Fibroblast of villous mesenchyme (primary cell): ENCODE data around the gene GRIK4. TPM values are rescaled to one million over a fixed set of nuclear protein-coding genes. Genes with fewer than 3 reads are reported as not detected.
"Not testable (repeated sequence)": the region's sequence is repeated elsewhere in the genome, so short reads cannot be mapped to it uniquely, and the experiment has no call there.

ENCODE experiments used
- DNase-seq: peaks from one replicate; pipeline ENCODE4 v3.0.0-alpha.2; 2010; ENCODE audit warnings: low read depth
- H3K4me3 ChIP-seq: 2 replicates; pipeline ENCODE4 v1.5.1; 2011; ENCODE audit warnings: low read depth, mild to moderate bottlenecking, low read length
- CTCF ChIP-seq: IDR thresholded peaks from 2 replicates; pipeline ENCODE4 v1.5.1; 2012; ENCODE audit warnings: low read depth, mild to moderate bottlenecking, low read length; ENCODE audit not compliant: insufficient read depth
- total RNA-seq: library from RNA; depleted of rRNA; stranded (reverse); fragments of >200 nt; gene quantifications from 2 replicates; pipeline ENCODE4 v1.2.3, GENCODE V29; 2012

Gene GRIK4
- total RNA-seq, 1 donor, result under 0.01 TPM

GRCh38 chr11:121008551-121008950 is 497.0 kb downstream of the GRIK4 start:
- no peak for DNase-seq
- no peak for TF ChIP-seq CTCF
- H3K4me3 ChIP-seq, result no peak overlapping the region

- no peak for DNase-seq
- no peak overlapping the region for H3K4me3 ChIP-seq
- TF ChIP-seq CTCF, result no peak
These were observed 500.5 kb downstream of the GRIK4 start for GRCh38 chr11:121012091-121012490.

DNA sequence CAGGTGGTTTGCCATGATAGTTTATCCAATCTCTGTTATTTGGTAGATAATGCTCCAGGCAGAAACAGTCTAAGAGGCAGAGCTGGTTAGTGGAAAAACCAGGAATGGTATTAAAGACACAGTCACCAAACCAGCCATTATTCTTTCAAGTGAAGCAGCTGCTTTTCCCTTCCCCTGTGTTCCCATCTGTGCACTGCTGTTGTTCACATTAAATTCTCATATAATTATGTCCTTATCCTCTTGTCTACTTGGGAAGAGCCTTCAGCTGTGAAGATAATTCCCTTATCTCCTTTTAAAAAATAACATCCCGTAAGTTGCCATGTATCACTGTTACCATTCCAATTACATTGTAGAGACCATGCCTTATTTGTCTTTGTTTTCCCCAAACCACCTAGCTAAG is 507.2 kb downstream of the GRIK4 start:
- DNase-seq, result no peak
- no peak overlapping the region for H3K4me3 ChIP-seq
- no peak for TF ChIP-seq CTCF

DNA sequence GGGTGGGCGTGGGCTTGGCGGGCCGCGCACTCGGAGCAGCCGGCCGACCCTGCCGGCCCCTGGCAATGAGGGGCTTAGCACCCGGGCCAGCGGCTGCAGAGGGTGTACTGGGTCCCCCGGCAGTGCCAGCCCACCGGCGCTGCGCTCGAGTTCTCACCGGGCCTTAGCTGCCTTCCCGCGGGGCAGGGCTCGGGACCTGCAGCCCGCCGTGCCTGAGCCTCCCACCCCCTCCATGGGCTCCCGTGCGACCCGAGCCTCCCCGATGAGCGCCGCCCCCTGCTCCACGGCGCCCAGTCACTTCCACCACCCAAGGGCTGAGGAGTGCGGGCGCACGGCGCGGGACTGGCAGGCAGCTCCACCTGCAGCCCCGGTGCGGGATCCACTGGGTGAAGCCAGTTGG is 510.2 kb downstream of the GRIK4 start:
- H3K4me3 ChIP-seq, result not testable (repeated sequence)

GRCh38 chr11:121023848-121024751 is 512.6 kb downstream of the GRIK4 start, which contains the start of gene TBCEL:
Gene TBCEL, plus strand, starts transcription at chr11:121024102. Its CDS starts 21,589 bp downstream, at chr11:121045691.
- DNase-seq, result peak; percentile 85
- TF ChIP-seq CTCF, result no peak
- peak within 1 kb of the TSS; percentile 83 for H3K4me3 ChIP-seq

More for the DNA sequence above, 510.2 kb downstream of the GRIK4 start:
- not testable (repeated sequence) for DNase-seq

- peak overlapping the region; percentile 83 for H3K4me3 ChIP-seq
- no peak for TF ChIP-seq CTCF
- peak; percentile 16 for DNase-seq
These were observed 513.4 kb downstream of the GRIK4 start for GRCh38 chr11:121024989-121025388.

- no peak for TF ChIP-seq CTCF
- H3K4me3 ChIP-seq, result no peak overlapping the region
- no peak for DNase-seq
These were observed 517.6 kb downstream of the GRIK4 start for GRCh38 chr11:121029153-121029552.
